ENCODE results near the gene WDR90.

DNA sequence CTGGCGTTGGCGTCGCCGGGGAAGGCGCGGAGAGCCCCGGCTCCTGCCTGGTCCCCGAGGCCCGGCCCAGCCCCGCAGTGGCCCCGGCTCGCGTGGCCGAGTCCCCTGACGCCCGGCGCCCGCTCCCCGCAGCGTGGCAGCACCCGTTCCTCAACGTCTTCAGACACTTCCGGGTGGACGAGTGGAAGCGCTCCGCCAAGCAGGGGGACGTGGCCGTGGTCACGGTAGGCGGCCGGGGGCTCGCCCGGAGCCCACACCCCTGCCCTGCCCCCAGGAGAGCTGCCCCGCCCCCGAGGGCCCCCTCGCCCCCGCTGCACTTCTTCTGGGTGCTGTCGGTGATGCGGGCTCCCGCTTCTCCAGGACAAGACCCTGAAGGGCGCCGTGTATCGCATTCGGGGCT lies 466 bp downstream of the WDR90 start:
- TF ChIP-seq EZH2 (IDR thresholded peaks at IDR 0.05), result no peak
- no peak for TF ChIP-seq CTCF (IDR thresholded peaks at IDR 0.05)
- no peak for TF ChIP-seq EZH2phosphoT487 (IDR thresholded peaks at IDR 0.05)
